Measurements from ENCODE around the gene SLC6A8.

DNA sequence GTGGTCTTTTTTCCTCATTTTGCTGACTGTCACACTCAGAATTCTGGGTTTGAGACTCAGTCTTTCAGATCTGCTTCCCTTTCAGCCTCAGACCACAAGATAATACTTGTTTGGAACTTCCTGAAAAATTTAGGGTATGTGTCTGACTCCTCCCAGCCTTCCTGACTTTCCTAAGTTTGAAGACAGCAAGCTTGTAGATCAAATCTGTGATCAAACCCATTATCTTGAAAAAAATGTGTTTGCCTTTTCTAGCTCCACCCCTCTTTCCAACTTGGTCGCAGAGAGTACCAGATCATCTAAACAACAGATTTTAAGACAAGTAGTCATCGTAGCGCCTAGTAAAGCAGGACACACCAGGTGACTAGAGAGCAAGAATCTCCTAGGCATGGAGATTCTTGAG, 26.5 kb downstream of the SLC6A8 start:
- TF ChIP-seq, protein P1, sequence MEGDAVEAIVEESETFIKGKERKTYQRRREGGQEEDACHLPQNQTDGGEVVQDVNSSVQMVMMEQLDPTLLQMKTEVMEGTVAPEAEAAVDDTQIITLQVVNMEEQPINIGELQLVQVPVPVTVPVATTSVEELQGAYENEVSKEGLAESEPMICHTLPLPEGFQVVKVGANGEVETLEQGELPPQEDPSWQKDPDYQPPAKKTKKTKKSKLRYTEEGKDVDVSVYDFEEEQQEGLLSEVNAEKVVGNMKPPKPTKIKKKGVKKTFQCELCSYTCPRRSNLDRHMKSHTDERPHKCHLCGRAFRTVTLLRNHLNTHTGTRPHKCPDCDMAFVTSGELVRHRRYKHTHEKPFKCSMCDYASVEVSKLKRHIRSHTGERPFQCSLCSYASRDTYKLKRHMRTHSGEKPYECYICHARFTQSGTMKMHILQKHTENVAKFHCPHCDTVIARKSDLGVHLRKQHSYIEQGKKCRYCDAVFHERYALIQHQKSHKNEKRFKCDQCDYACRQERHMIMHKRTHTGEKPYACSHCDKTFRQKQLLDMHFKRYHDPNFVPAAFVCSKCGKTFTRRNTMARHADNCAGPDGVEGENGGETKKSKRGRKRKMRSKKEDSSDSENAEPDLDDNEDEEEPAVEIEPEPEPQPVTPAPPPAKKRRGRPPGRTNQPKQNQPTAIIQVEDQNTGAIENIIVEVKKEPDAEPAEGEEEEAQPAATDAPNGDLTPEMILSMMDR (IDR thresholded peaks at IDR 0.05; ENCODE audit: extremely low read depth in 1 of 2, insufficient read depth in 1 of 2, low read depth in 1 of 2, low read length in 2 of 2) = no peak
- TF ChIP-seq, protein P2, sequence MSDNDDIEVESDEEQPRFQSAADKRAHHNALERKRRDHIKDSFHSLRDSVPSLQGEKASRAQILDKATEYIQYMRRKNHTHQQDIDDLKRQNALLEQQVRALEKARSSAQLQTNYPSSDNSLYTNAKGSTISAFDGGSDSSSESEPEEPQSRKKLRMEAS (IDR thresholded peaks at IDR 0.05; ENCODE audit: insufficient read depth, insufficient read length) = no peak
- TF ChIP-seq GATA2 (IDR thresholded peaks at IDR 0.05; ENCODE audit: insufficient read depth, insufficient read length, low read depth, low read length) = no peak
- no peak for TF ChIP-seq POLR2A (IDR thresholded peaks at IDR 0.05; ENCODE audit: low read depth, low read length)
- TF ChIP-seq EZH2 (IDR thresholded peaks at IDR 0.05; ENCODE audit: borderline replicate concordance, low read depth, low read length, severe bottlenecking) = no peak
